ENCODE data around the gene PLCH1. TPM values are rescaled to one million over a fixed set of nuclear protein-coding genes. Genes with fewer than 3 reads are reported as not detected.
A peak's percentile ranks its signal among the peaks of the same experiment; 100 is the strongest.

The PLCH1 gene
- total RNA-seq, 6 donors from 2014 or later, result 7.7 to 26.3 (median 13.6) TPM

GRCh38 chr3:155663467-155664212, 81.2 kb downstream of the PLCH1 start:
- peak overlapping the region in 1 of 4 donors; percentile 10 for H3K27ac ChIP-seq
- WGBS, 2 donors, result 80 to 81% methylated on average over 3 of the region's 3 CpGs
- no peaks in the 10 kb centered on the region for H3K36me3 ChIP-seq
- H3K4me3 ChIP-seq, result no peak overlapping the region
- no peaks in the 10 kb centered on the region for H3K9me3 ChIP-seq
- peaks cover 0 to 16% (median 13%) of the 10 kb centered on the region in 4 donors for H3K4me1 ChIP-seq
- no peaks in the 10 kb centered on the region for H3K27me3 ChIP-seq
- DNase-seq (no peak), ATAC-seq (ENCODE audit: low FRiP score in 2 of 2) (no peak)
- no peak for TF ChIP-seq CTCF (IDR thresholded peaks at IDR 0.05)
- TF ChIP-seq POLR2AphosphoS5 (IDR thresholded peaks at IDR 0.05), result no peak
- TF ChIP-seq EP300 (IDR thresholded peaks at IDR 0.05), result no peak
- TF ChIP-seq POLR2A (IDR thresholded peaks at IDR 0.05), result no peak

GRCh38 chr3:155661760-155662159, 83.1 kb downstream of the PLCH1 start:
- peaks cover 0 to 16% (median 13%) of the 10 kb centered on the region in 4 donors for H3K4me1 ChIP-seq
- H3K9me3 ChIP-seq, result no peaks in the 10 kb centered on the region
- peak overlapping the region; percentile 30 to 75 (median 62) for H3K27ac ChIP-seq
- no peak for DNase-seq
- no peaks in the 10 kb centered on the region for H3K27me3 ChIP-seq
- H3K36me3 ChIP-seq, result no peaks in the 10 kb centered on the region
- TF ChIP-seq POLR2A (IDR thresholded peaks at IDR 0.05), result no peak
- TF ChIP-seq POLR2AphosphoS5 (IDR thresholded peaks at IDR 0.05), result no peak
- TF ChIP-seq EP300 (IDR thresholded peaks at IDR 0.05), result peak in 1 of 4 donors; percentile 40
- H3K4me3 ChIP-seq, result no peak overlapping the region
- ATAC-seq (ENCODE audit: low FRiP score in 2 of 2), result peak; percentile 17 to 82

- Histone ChIP-seq H3K36me3 (no peaks in the 10 kb centered on the region), H3K4me3 (no peak overlapping the region), H3K9me3 (no peaks in the 10 kb centered on the region), H3K4me1 (peaks cover 0 to 16% (median 13%) of the 10 kb centered on the region in 4 donors), H3K27me3 (no peaks in the 10 kb centered on the region), H3K27ac (peak overlapping the region; percentile 7 to 71 (median 60))
- peak in 1 of 2 donors; percentile 5 for ATAC-seq (ENCODE audit: low FRiP score in 2 of 2)
- WGBS, 2 donors, result 62 to 82% methylated on average over 1 of the region's 1 CpG
- TF ChIP-seq CTCF (IDR thresholded peaks at IDR 0.05) (no peak), EP300 (IDR thresholded peaks at IDR 0.05) (no peak), POLR2A (IDR thresholded peaks at IDR 0.05) (no peak), POLR2AphosphoS5 (IDR thresholded peaks at IDR 0.05) (no peak)
- no peak for DNase-seq
Measured at GRCh38 chr3:155661042-155661441, 83.8 kb downstream of the PLCH1 start.

- Histone ChIP-seq H3K9me3 (no peaks in the 10 kb centered on the region), H3K36me3 (no peaks in the 10 kb centered on the region), H3K27ac (no peak overlapping the region), H3K27me3 (no peaks in the 10 kb centered on the region), H3K4me1 (peaks cover 0 to 6% (median 2%) of the 10 kb centered on the region in 4 donors), H3K4me3 (no peak overlapping the region)
- no peak for DNase-seq
- no peak for TF ChIP-seq CTCF (IDR thresholded peaks at IDR 0.05)
- no peak for TF ChIP-seq EP300 (IDR thresholded peaks at IDR 0.05)
- TF ChIP-seq POLR2AphosphoS5 (IDR thresholded peaks at IDR 0.05), result no peak
- TF ChIP-seq POLR2A (IDR thresholded peaks at IDR 0.05), result no peak
- no peak for ATAC-seq (ENCODE audit: low FRiP score in 2 of 2)
- WGBS, 2 donors, result 69 to 79% methylated on average over 4 of the region's 4 CpGs
Measured at GRCh38 chr3:155658671-155659261, 86.1 kb downstream of the PLCH1 start.

GRCh38 chr3:155658006-155658405, 86.9 kb downstream of the PLCH1 start:
- WGBS, 2 donors, result 86 to 96% methylated on average over 5 of the region's 5 CpGs
- no peak for ATAC-seq (ENCODE audit: low FRiP score in 2 of 2)

More at GRCh38 chr3:155658006-155658405, 86.9 kb downstream of the PLCH1 start:
- Histone ChIP-seq H3K4me1 (peaks cover 0 to 6% (median 2%) of the 10 kb centered on the region in 4 donors), H3K27ac (no peak overlapping the region), H3K27me3 (no peaks in the 10 kb centered on the region), H3K4me3 (no peak overlapping the region), H3K36me3 (no peaks in the 10 kb centered on the region), H3K9me3 (no peaks in the 10 kb centered on the region)
- no peak for TF ChIP-seq CTCF (IDR thresholded peaks at IDR 0.05)
- no peak for DNase-seq
